WTC11 (cell line): ENCODE results near the gene CD79A.

ENCODE experiments used
- ATF6 ChIP-seq: sonication (generic); formaldehyde crosslinking; IDR thresholded peaks from 2 replicates; pipeline ENCODE4 v1.8.1; 2023; ENCODE audit warnings: mild to moderate bottlenecking, missing genetic modification reagents
- CTCF ChIP-seq: fragments of 200-600 bp; IDR thresholded peaks from 2 replicates; pipeline ENCODE4 v1.8.0; 2022; ENCODE audit warnings: antibody characterized with exemption
- FOXJ3 ChIP-seq: sonication (generic); formaldehyde crosslinking; IDR thresholded peaks from 2 replicates; pipeline ENCODE4 v1.9.0; 2021; ENCODE audit warnings: missing genetic modification reagents, mild to moderate bottlenecking, borderline replicate concordance
- FOXP4 ChIP-seq: sonication (generic); formaldehyde crosslinking; IDR thresholded peaks from 2 replicates; pipeline ENCODE4 v1.8.0; 2022; ENCODE audit warnings: mild to moderate bottlenecking, missing genetic modification reagents
- JUN ChIP-seq: sonication (generic); formaldehyde crosslinking; IDR thresholded peaks from 2 replicates; pipeline ENCODE4 v1.8.0; 2023; ENCODE audit warnings: mild to moderate bottlenecking, missing genetic modification reagents
- TCF7 ChIP-seq: sonication (generic); formaldehyde crosslinking; IDR thresholded peaks from 2 replicates; pipeline ENCODE4 v1.8.0; 2022; ENCODE audit warnings: mild to moderate bottlenecking, low read depth, missing genetic modification reagents, moderate library complexity
- USF1 ChIP-seq: sonication (generic); formaldehyde crosslinking; IDR thresholded peaks from 2 replicates; pipeline ENCODE4 v1.8.0; 2022; ENCODE audit warnings: mild to moderate bottlenecking, missing genetic modification reagents
- ZBTB21 ChIP-seq: sonication (generic); formaldehyde crosslinking; IDR thresholded peaks from 2 replicates; pipeline ENCODE4 v1.8.1; 2023; ENCODE audit warnings: mild to moderate bottlenecking, missing genetic modification reagents, borderline replicate concordance
- ZBTB43 ChIP-seq: sonication (generic); formaldehyde crosslinking; IDR thresholded peaks from 2 replicates; pipeline ENCODE4 v1.8.1; 2023; ENCODE audit warnings: mild to moderate bottlenecking, missing genetic modification reagents

- TF ChIP-seq ATF6 (CRISPR knock-in tag) = no peak
- no peak for TF ChIP-seq JUN (CRISPR knock-in tag)
- no peak for TF ChIP-seq FOXP4
- TF ChIP-seq CTCF = no peak
- TF ChIP-seq USF1 (CRISPR knock-in tag) = no peak
- no peak for TF ChIP-seq FOXJ3 (CRISPR knock-in tag)
- TF ChIP-seq ZBTB43 (CRISPR knock-in tag) = no peak
- no peak for TF ChIP-seq ZBTB21 (CRISPR knock-in tag)
- TF ChIP-seq TCF7 = no peak
These were observed 6.6 kb upstream of the CD79A start for GRCh38 chr19:41870401-41870873.
